ENCODE results near the gene NXF3. TPM values are rescaled to one million over a fixed set of nuclear protein-coding genes. Genes with fewer than 3 reads are reported as not detected.
"Not testable (repeated sequence)": the region's sequence is repeated elsewhere in the genome, so short reads cannot be mapped to it uniquely, and the experiment has no call there.

NXF3 gene, protein sequence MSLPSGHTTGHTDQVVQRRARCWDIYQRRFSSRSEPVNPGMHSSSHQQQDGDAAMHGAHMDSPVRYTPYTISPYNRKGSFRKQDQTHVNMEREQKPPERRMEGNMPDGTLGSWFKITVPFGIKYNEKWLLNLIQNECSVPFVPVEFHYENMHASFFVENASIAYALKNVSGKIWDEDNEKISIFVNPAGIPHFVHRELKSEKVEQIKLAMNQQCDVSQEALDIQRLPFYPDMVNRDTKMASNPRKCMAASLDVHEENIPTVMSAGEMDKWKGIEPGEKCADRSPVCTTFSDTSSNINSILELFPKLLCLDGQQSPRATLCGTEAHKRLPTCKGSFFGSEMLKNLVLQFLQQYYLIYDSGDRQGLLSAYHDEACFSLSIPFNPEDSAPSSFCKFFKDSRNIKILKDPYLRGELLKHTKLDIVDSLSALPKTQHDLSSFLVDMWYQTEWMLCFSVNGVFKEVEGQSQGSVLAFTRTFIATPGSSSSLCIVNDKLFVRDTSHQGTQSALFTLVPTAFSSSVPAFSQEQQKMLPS
- total RNA-seq, result not detected

DNA sequence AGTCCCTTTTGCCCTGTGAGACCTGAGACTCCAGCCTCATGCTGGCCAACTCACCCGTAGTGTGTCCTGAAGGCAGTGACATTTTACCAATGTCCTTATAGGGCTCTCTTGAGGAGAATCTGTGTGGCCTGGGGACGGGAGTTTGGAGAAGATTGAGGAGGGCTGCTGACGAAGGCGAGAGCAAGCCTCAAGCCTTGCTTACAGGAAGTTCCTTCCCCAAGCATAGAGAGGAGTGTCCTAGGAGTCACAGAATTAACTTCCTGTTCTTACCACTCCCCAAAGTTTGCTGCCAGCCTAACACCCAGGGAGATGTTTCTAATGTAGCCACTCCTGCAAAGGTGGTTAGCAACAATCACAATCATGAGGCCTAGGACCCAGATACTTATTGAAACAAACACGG, at the start of gene NXF3:
Gene NXF3 (minus strand): TSS at position 202 of the 400 bp plus-strand sequence. CDS start 120 bp downstream, at position 82.
- ATAC-seq, result no peak
- no peaks in the 10 kb centered on the region for H3K4me1 Mint-ChIP-seq
- no peaks in the 10 kb centered on the region for H3K36me3 Mint-ChIP-seq
- no peak within 1 kb of the TSS for H3K27ac Mint-ChIP-seq
- CTCF ChIA-PET, result no interaction called here
- no peaks in the 10 kb centered on the region for H3K9me3 Mint-ChIP-seq (ENCODE audit: low read depth)
- no peak within 1 kb of the TSS for H3K4me3 Mint-ChIP-seq
- no peak for DNase-seq
- peaks cover 6% of the 10 kb centered on the region for H3K27me3 Mint-ChIP-seq

DNA sequence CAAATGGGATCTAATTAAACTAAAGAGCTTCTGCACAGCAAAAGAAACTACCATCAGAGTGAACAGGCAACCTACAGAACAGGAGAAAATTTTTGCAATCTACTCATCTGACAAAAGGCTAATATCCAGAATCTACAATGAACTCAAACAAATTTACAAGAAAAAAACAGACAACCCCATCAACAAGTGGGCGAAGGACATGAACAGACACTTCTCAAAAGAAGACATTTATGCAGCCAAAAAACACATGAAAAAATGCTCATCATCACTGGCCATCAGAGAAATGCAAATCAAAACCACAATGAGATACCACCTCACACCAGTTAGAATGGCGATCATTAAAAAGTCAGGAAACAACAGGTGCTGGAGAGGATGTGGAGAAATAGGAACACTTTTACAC, 43.6 kb upstream of the NXF3 start:
- H3K4me1 Mint-ChIP-seq; H3K36me3 Mint-ChIP-seq; DNase-seq; H3K9me3 Mint-ChIP-seq (ENCODE audit: low read depth); H3K27ac Mint-ChIP-seq; CTCF ChIA-PET; H3K27me3 Mint-ChIP-seq; ATAC-seq; H3K4me3 Mint-ChIP-seq: not testable (repeated sequence)

DNA sequence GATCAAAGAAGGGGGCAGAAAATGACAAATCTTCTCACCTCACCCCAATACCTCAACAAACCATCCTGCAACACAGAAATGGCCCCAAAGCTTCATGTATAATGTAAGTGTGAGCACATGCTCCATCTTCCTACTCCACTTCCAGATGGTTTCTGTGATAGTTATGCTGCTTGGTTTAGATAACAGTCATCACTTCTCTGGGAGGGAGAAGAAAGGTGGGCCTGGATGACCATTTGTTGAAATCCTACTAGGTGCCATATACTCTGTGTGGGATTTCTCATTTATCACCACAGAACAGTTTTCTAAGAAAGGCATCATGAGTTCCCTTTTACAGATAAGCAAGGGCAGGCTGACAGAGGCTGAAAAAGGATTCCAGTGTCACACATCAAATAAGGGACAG, 31.3 kb upstream of the NXF3 start:
- Mint-ChIP-seq H3K9me3 (ENCODE audit: low read depth) (no peaks in the 10 kb centered on the region), H3K27me3 (no peaks in the 10 kb centered on the region), H3K4me1 (peaks cover 10% of the 10 kb centered on the region), H3K36me3 (no peaks in the 10 kb centered on the region), H3K27ac (no peak overlapping the region), H3K4me3 (no peak overlapping the region)
- DNase-seq, result no peak
- ATAC-seq, result no peak
- CTCF ChIA-PET, result no interaction called here

DNA sequence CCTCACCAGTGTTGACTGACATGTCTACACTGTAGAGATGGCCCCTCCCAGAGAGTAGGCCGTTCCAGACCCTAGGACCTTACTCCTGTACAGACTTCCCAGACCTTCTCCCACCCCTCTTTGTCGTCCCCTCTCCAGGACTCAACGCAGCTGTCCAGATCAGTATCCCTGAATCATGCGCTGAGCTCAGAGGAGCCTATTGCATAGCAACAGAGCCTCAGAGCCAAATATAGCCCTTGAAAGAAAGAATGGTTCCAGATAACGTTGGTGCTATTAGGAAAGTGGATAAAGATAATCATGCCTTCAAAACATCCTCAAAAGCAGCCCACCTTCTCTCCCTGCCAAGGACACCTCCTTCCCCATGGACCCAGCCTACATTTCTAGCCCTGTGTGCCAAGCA, 27.8 kb upstream of the NXF3 start:
- Mint-ChIP-seq H3K27ac (no peak overlapping the region), H3K4me1 (no peaks in the 10 kb centered on the region), H3K27me3 (no peaks in the 10 kb centered on the region), H3K36me3 (no peaks in the 10 kb centered on the region), H3K9me3 (ENCODE audit: low read depth) (no peaks in the 10 kb centered on the region), H3K4me3 (no peak overlapping the region)
- DNase-seq (no peak), ATAC-seq (no peak)
- CTCF ChIA-PET, result no interaction called here

DNA sequence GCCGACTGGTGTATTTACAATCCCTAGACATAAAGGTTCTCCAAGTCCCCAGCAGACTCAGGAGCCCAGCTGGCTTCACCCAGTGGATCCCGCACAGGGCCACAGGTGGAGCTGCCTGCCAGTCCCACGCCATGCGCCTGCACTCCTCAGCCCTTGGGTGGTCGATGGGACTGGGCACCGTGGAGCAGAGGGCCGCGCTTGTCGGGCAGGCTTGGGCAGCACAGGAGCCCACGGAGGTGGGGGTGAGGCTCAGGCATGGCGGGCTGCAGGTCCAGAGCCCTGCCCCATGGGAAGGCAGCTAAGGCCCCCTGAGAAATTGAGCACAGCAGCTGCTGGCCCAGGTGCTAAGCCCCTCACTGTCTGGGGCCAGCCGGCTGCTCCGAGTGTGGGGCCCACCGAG, 24.0 kb upstream of the NXF3 start:
- H3K36me3 Mint-ChIP-seq; H3K4me1 Mint-ChIP-seq; DNase-seq; H3K4me3 Mint-ChIP-seq; H3K27ac Mint-ChIP-seq; CTCF ChIA-PET; H3K27me3 Mint-ChIP-seq; H3K9me3 Mint-ChIP-seq (ENCODE audit: low read depth); ATAC-seq: not testable (repeated sequence)

DNA sequence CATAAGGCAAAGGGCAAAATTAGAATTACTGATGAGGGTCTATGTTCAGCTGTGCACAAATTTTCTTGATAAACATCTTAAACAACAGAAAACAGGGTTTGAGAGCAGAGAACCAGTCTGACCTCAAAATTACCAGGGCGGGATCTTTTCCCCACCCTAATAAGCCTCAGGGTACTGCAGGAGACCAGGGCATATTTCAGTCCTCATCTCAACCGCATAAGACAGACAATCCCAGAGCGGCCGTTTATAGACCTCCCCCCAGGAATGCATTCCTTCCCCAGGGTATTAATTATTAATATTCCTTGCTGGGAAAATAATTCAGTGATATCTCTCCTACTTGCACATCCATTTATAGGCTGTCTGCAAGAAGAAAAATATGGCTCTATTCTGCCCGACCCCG, 16.6 kb upstream of the NXF3 start:
- H3K4me1 Mint-ChIP-seq; H3K36me3 Mint-ChIP-seq; H3K27ac Mint-ChIP-seq; H3K4me3 Mint-ChIP-seq; H3K9me3 Mint-ChIP-seq (ENCODE audit: low read depth); ATAC-seq; CTCF ChIA-PET; H3K27me3 Mint-ChIP-seq; DNase-seq: not testable (repeated sequence)

DNA sequence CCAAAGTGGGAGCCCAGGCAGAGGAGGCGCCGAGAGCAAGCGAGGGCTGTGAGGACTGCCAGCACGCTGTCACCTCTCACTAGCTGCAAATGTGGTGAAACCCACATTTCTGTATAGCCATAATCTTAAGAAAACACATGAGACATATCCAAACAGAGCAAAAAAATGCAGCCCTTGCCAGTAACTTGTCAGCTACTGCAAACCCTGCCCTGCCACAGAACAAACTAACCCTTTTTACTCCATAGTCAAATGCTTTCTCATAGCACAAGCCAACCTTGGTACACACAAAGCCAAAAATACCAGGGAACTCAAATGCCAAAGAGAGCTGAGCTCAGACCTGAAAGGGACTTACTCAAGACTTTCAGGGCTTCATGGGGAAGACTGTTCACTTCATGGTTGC, 14.9 kb upstream of the NXF3 start:
- Mint-ChIP-seq H3K36me3 (no peaks in the 10 kb centered on the region), H3K27me3 (no peaks in the 10 kb centered on the region), H3K4me3 (no peak overlapping the region), H3K9me3 (ENCODE audit: low read depth) (peaks cover 8% of the 10 kb centered on the region), H3K4me1 (no peaks in the 10 kb centered on the region), H3K27ac (no peak overlapping the region)
- CTCF ChIA-PET, result no interaction called here
- ATAC-seq, result no peak
- no peak for DNase-seq

DNA sequence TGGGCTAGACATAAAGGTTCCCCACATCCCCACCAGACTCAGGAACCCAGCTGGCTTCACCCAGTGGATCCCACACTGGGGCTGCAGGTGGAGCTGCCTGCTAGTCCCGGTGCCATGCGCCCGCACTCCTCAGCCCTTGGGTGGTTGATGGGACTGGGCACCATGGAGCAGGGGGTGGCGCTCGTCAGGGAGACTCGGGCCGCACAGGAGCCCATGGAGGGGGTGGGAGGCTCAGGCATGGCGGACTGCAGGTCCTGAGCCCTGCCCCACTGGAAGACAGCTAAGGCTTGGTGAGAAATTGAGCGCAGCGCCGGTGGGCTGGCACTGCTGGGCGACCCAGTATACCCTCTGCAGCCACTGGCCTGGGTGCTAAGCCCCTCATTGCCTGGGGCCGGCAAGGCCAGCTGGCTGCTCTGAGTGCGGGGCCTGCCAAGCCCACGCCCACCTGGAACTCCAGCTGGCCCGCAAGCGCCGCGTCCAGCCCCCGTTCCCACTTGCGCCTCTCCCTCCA, 14.3 kb upstream of the NXF3 start:
- H3K27me3 Mint-ChIP-seq; H3K27ac Mint-ChIP-seq; H3K4me3 Mint-ChIP-seq; ATAC-seq; H3K9me3 Mint-ChIP-seq (ENCODE audit: low read depth); H3K36me3 Mint-ChIP-seq; H3K4me1 Mint-ChIP-seq; DNase-seq; CTCF ChIA-PET: not testable (repeated sequence)

DNA sequence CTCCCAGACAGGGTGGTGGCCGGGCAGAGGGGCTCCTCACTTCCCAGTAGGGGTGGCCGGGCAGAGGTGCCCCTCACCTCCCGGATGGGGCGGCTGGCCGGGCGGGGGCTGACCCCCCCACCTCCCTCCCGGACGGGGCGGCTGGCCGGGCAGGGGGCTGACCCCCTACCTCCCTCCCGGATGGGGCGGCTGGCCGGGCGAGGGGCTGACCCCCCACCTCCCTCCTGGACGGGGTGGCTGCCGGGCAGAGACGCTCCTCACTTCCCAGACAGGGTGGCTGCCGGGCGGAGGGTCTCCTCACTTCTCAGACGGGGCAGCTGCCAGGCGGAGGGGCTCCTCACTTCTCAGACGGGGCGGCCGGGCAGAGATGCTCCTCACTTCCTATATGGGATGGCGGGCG, 11.4 kb upstream of the NXF3 start:
- H3K9me3 Mint-ChIP-seq (ENCODE audit: low read depth); DNase-seq; H3K27ac Mint-ChIP-seq; H3K36me3 Mint-ChIP-seq; H3K4me3 Mint-ChIP-seq; H3K27me3 Mint-ChIP-seq; ATAC-seq; H3K4me1 Mint-ChIP-seq; CTCF ChIA-PET: not testable (repeated sequence)

DNA sequence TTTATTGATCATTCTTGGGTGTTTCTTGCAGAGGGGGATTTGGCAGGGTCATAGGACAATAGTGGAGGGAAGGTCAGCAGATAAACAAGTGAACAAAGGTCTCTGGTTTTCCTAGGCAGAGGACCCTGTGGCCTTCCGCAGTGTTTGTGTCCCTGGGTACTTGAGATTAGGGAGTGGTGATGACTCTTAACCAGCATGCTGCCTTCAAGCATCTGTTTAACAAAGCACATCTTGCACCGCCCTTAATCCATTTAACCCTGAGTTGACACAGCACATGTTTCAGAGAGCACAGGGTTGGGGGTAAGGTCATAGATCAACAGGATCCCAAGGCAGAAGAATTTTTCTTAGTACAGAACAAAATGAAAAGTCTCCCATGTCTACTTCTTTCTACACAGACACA, 10.9 kb upstream of the NXF3 start:
- CTCF ChIA-PET, result not testable (repeated sequence)

DNA sequence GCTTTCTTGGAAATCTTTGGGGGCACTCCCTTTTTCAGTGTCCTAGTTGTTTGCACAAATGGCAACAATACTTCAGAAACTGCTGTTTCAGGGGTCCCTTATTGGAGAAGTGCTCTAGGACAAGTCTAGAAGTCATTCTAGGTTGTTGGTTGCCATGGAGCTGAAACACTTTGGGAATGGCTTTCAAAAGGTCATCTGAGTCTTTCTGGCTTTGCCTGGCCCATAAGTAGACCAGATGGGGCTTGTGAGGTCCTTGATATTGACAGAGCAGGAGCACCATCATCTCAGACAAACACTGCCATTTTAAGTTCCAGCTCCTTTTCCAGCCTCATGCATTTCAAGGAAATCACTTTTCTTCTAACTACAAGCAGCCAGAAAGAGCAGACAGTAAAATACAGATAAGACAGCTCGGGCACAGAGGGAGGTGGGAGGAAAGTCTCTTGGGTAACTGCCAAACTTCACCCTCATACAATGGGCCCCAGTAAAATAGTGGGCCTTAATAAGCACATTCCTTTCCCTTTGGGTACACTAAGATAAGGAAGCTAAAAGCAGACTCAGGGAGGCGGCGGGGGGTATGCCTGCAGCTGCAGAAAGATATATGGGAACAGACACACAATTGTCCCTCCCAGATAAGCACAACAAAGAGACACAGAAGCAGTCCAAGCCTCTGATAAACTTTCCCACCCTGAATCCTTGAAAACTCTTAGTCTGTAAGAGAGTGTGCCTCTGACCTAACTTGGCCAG, 8.5 kb upstream of the NXF3 start:
- H3K9me3 Mint-ChIP-seq (ENCODE audit: low read depth), result no peaks in the 10 kb centered on the region
- ATAC-seq (no peak), DNase-seq (no peak)
- no peaks in the 10 kb centered on the region for H3K27me3 Mint-ChIP-seq
- no peaks in the 10 kb centered on the region for H3K36me3 Mint-ChIP-seq
- H3K4me1 Mint-ChIP-seq, result no peaks in the 10 kb centered on the region
- CTCF ChIA-PET, result no interaction called here
- no peak overlapping the region for H3K4me3 Mint-ChIP-seq
- H3K27ac Mint-ChIP-seq, result no peak overlapping the region

More for the DNA sequence above, 10.9 kb upstream of the NXF3 start:
- ATAC-seq; H3K4me3 Mint-ChIP-seq; H3K27me3 Mint-ChIP-seq; H3K4me1 Mint-ChIP-seq; DNase-seq; H3K36me3 Mint-ChIP-seq; H3K9me3 Mint-ChIP-seq (ENCODE audit: low read depth); H3K27ac Mint-ChIP-seq: not testable (repeated sequence)

DNA sequence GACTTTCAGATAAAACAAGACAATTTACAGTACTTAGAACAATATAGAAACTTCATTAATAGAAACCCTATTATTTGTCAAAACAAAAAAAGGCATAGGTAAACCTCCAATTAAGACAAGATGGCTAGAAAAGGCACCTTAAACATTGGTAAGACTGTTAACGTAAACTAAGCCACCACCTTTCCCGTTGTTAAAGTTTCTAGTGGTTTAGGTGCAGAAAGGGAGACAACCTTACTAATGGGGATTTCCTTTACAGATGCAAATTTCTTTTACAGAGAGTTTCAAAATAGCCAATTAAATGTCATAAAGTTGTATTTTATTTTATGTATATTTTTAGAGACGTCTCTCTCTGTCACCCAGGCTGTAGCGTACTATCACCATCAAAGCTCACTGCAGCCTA, 7.5 kb upstream of the NXF3 start:
- Mint-ChIP-seq H3K9me3 (ENCODE audit: low read depth) (no peaks in the 10 kb centered on the region), H3K27me3 (no peaks in the 10 kb centered on the region), H3K36me3 (no peaks in the 10 kb centered on the region), H3K4me1 (no peaks in the 10 kb centered on the region), H3K4me3 (no peak overlapping the region), H3K27ac (no peak overlapping the region)
- no peak for ATAC-seq
- DNase-seq, result no peak
- CTCF ChIA-PET, result no interaction called here

DNA sequence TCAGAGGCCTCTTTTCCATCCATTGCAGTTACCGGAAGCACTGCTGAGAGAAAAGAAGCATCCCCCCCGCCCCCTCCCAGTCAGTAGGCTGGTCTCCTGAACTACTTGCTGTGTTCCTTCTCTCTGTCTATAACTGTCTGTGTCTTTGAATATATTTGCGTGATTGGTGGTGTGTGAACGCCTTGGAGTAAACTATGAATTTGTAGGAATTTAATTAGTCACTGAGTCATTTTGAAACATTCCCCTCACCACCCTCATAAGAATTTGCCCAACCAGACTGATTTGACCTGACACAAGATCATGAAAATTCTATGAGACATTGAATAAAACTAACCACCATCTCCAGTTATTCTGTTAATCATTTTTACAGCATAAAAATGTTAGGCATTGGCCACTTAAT, 6.7 kb upstream of the NXF3 start:
- ATAC-seq (no peak), DNase-seq (no peak)
- Mint-ChIP-seq H3K4me1 (no peaks in the 10 kb centered on the region), H3K9me3 (ENCODE audit: low read depth) (no peaks in the 10 kb centered on the region), H3K27me3 (no peaks in the 10 kb centered on the region), H3K4me3 (no peak overlapping the region), H3K27ac (no peak overlapping the region), H3K36me3 (no peaks in the 10 kb centered on the region)
- CTCF ChIA-PET, result no interaction called here

DNA sequence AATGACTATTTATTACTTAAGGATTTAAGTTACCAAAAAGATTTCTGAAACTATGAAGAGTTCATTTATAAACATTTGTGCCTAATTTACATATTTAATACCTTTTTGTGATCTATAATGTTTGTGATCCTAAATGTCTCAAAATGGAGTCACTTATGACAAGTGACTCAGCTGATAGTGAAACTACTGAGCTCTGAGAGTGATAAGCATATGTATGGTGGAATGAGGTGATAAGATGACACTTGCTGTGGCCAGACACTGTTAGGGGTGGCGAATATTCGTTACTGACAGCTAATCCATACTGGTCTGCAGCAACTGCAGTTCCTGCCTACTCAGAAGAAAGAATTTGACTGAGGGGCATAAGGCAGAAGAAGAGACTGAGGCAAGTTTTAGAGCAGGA, 5.5 kb upstream of the NXF3 start:
- H3K27me3 Mint-ChIP-seq, result no peaks in the 10 kb centered on the region
- ATAC-seq (no peak), DNase-seq (no peak)
- H3K9me3 Mint-ChIP-seq (ENCODE audit: low read depth), result no peaks in the 10 kb centered on the region
- H3K4me1 Mint-ChIP-seq, result no peaks in the 10 kb centered on the region
- no peaks in the 10 kb centered on the region for H3K36me3 Mint-ChIP-seq
- H3K4me3 Mint-ChIP-seq, result no peak overlapping the region
- CTCF ChIA-PET, result no interaction called here
- H3K27ac Mint-ChIP-seq, result no peak overlapping the region

Measured in activated CD8-positive, alpha-beta memory T cell treated with anti-CD3 and anti-CD28 coated beads, Interleukin-2, amount 10 ng/mL, durations not matched to agents 7 days and 5 days (primary cell).